A673 (cell line): ENCODE results near the gene ATP6V1G3.

Experiments
- EZH2 ChIP-seq: fragments of 200-600 bp; sonication (generic); IDR thresholded peaks from 2 replicates; pipeline ENCODE4 v1.6.1; 2017; ENCODE audit warnings: borderline replicate concordance, low read depth, mild to moderate bottlenecking, mixed read lengths, antibody characterized with exemption, low read length; ENCODE audit not compliant: poor library complexity, severe bottlenecking
- TF ChIP-seq, protein P1 (sequence below): fragments of 300-800, 200-600 bp; sonication (generic); conservative IDR thresholded peaks from 2 replicates; pipeline ENCODE4 v1.5.1; 2017; ENCODE audit warnings: low read depth, mild to moderate bottlenecking, antibody characterized with exemption, low read length, moderate library complexity, mixed read lengths

DNA sequence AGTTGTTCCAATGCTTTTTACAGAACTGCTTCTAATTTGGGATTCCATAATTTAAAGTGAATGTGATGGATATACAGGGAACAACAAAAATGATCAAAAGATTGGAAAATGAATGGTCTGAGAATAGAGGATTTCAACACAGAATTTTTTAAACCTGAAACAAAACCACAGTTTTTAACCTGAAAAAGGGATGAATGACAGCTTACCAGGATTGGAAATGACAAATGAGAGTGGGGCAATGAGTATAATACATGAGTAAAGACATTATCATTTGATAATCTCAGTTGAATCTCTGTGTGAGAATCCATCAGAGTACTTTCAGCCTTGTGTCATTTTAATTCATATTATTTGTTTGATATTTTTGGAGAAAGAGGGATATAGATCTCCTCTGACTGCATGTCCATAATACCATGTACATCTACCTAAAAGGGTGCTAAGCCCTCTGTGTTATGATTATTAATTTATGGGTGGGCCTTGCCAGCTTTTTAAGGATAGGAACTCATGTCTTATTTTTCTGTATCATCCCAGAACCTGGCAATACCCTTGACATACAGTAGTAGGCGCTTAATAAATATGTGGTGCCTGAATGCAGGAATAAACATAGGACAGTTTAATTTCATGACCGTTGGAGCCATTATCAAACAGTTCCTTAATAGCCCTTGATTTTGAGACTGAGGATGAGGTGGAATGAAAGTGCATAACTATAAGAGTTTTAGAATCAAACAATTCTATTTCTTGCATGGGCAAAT is 12.4 kb upstream of the ATP6V1G3 start:
- TF ChIP-seq, protein P1, sequence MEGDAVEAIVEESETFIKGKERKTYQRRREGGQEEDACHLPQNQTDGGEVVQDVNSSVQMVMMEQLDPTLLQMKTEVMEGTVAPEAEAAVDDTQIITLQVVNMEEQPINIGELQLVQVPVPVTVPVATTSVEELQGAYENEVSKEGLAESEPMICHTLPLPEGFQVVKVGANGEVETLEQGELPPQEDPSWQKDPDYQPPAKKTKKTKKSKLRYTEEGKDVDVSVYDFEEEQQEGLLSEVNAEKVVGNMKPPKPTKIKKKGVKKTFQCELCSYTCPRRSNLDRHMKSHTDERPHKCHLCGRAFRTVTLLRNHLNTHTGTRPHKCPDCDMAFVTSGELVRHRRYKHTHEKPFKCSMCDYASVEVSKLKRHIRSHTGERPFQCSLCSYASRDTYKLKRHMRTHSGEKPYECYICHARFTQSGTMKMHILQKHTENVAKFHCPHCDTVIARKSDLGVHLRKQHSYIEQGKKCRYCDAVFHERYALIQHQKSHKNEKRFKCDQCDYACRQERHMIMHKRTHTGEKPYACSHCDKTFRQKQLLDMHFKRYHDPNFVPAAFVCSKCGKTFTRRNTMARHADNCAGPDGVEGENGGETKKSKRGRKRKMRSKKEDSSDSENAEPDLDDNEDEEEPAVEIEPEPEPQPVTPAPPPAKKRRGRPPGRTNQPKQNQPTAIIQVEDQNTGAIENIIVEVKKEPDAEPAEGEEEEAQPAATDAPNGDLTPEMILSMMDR, result peak; percentile 28; the same call in 1 of the 2 replicates
- no peak for TF ChIP-seq EZH2
